Thyroid gland (tissue), 4 donors: ENCODE measurements around the gene PREP.

Experiments
- POLR2A ChIP-seq, 2 donors: fragments of 450-650 bp; IDR thresholded peaks; one replicate each; pipeline ENCODE4 v1.6.1; 2017; ENCODE audit warnings: antibody characterized with exemption in 2 of 2, mild to moderate bottlenecking in 2 of 2, moderate library complexity in 1 of 2
- TF ChIP-seq, protein P1 (sequence below), 6 experiments: fragments of 200-600 bp in 3 of 6; fragments of 450-650 bp in 3 of 6; sonication (generic) in 3 of 6; IDR thresholded peaks; one replicate each; pipeline ENCODE4 v1.5.1; 2016 to 2019; ENCODE audit warnings: antibody characterized with exemption in 6 of 6, mild to moderate bottlenecking in 2 of 6, inconsistent platforms in 1 of 6, moderate library complexity in 1 of 6

GRCh38 chr6:105401247-105402089, 1.4 kb downstream of the PREP start:
- TF ChIP-seq, protein P1, sequence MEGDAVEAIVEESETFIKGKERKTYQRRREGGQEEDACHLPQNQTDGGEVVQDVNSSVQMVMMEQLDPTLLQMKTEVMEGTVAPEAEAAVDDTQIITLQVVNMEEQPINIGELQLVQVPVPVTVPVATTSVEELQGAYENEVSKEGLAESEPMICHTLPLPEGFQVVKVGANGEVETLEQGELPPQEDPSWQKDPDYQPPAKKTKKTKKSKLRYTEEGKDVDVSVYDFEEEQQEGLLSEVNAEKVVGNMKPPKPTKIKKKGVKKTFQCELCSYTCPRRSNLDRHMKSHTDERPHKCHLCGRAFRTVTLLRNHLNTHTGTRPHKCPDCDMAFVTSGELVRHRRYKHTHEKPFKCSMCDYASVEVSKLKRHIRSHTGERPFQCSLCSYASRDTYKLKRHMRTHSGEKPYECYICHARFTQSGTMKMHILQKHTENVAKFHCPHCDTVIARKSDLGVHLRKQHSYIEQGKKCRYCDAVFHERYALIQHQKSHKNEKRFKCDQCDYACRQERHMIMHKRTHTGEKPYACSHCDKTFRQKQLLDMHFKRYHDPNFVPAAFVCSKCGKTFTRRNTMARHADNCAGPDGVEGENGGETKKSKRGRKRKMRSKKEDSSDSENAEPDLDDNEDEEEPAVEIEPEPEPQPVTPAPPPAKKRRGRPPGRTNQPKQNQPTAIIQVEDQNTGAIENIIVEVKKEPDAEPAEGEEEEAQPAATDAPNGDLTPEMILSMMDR (IDR thresholded peaks at IDR 0.05) = no peak
- no peak for TF ChIP-seq POLR2A (IDR thresholded peaks at IDR 0.05)
